Measurements from ENCODE around the gene DSCAML1.

The DSCAML1 gene

GRCh38 chr11:117780456-117780855 is 16.6 kb downstream of the DSCAML1 start:
- Histone ChIP-seq H3K18ac (ENCODE audit: low read length) (no peak overlapping the region), H2BK12ac (ENCODE audit: low read length) (no peak overlapping the region), H3K4me1 (ENCODE audit: control insufficient read depth in 1 of 2, insufficient read depth in 2 of 2, low read length in 2 of 2) (no peaks in the 10 kb centered on the region), H3K23ac (ENCODE audit: low read length) (no peak overlapping the region), H3K4me3 (ENCODE audit: low read depth, low read length) (no peak overlapping the region), H4K91ac (ENCODE audit: low read depth, low read length) (no peak overlapping the region), H2AFZ (ENCODE audit: insufficient read depth, low read length, poor library complexity) (no peak overlapping the region), H3K9me3 (ENCODE audit: insufficient read depth, low read depth, low read length) (peaks cover 4% of the 10 kb centered on the region), H3K27me3 (ENCODE audit: insufficient read depth, low read length) (no peaks in the 10 kb centered on the region), H3K27ac (ENCODE audit: low read depth, low read length) (no peak overlapping the region), H2BK5ac (ENCODE audit: low read depth, low read length, poor library complexity) (no peak overlapping the region), H3K4me2 (ENCODE audit: low read length) (no peak overlapping the region), H3K4ac (ENCODE audit: low read depth, low read length) (no peak overlapping the region), H4K8ac (ENCODE audit: low read depth, low read length) (no peak overlapping the region), H3K9ac (ENCODE audit: low read length) (no peak overlapping the region), H3K79me2 (ENCODE audit: control insufficient read depth, insufficient read depth, low read length, poor library complexity) (no peaks in the 10 kb centered on the region), H2BK120ac (ENCODE audit: insufficient read depth, low read length, poor library complexity) (no peak overlapping the region), H3K79me1 (ENCODE audit: low read length) (no peaks in the 10 kb centered on the region), H3K14ac (ENCODE audit: low read length) (no peak overlapping the region), H2AK5ac (ENCODE audit: low read length) (no peak overlapping the region), H4K12ac (ENCODE audit: low read depth, low read length) (no peak overlapping the region), H3K36me3 (ENCODE audit: control insufficient read depth in 1 of 2, insufficient read depth in 2 of 2, low read length in 2 of 2) (no peaks in the 10 kb centered on the region)
- WGBS (ENCODE audit: extremely low coverage, insufficient coverage, insufficient read length): no CpG with 5 or more reads among the region's 26 CpGs
- no peak for DNase-seq

- H3K79me1 ChIP-seq (ENCODE audit: low read length): no peaks in the 10 kb centered on the region
- H3K4me3 ChIP-seq (ENCODE audit: low read depth, low read length): no peak overlapping the region
- no peaks in the 10 kb centered on the region for H3K36me3 ChIP-seq (ENCODE audit: control insufficient read depth in 1 of 2, insufficient read depth in 2 of 2, low read length in 2 of 2)
- no peak overlapping the region for H3K9ac ChIP-seq (ENCODE audit: low read length)
- no peak overlapping the region for H3K18ac ChIP-seq (ENCODE audit: low read length)
- no peak overlapping the region for H2BK120ac ChIP-seq (ENCODE audit: insufficient read depth, low read length, poor library complexity)
- no peak overlapping the region for H2BK5ac ChIP-seq (ENCODE audit: low read depth, low read length, poor library complexity)
- H3K14ac ChIP-seq (ENCODE audit: low read length): no peak overlapping the region
- no peaks in the 10 kb centered on the region for H3K9me3 ChIP-seq (ENCODE audit: insufficient read depth, low read depth, low read length)
- H2AFZ ChIP-seq (ENCODE audit: insufficient read depth, low read length, poor library complexity): no peak overlapping the region
- no peak overlapping the region for H3K4me2 ChIP-seq (ENCODE audit: low read length)
- H4K91ac ChIP-seq (ENCODE audit: low read depth, low read length): no peak overlapping the region
- no peak overlapping the region for H4K8ac ChIP-seq (ENCODE audit: low read depth, low read length)
- no peak overlapping the region for H3K4ac ChIP-seq (ENCODE audit: low read depth, low read length)
- no CpG with 5 or more reads among the region's 3 CpGs for WGBS (ENCODE audit: extremely low coverage, insufficient coverage, insufficient read length)
- no peaks in the 10 kb centered on the region for H3K4me1 ChIP-seq (ENCODE audit: control insufficient read depth in 1 of 2, insufficient read depth in 2 of 2, low read length in 2 of 2)
- no peaks in the 10 kb centered on the region for H3K79me2 ChIP-seq (ENCODE audit: control insufficient read depth, insufficient read depth, low read length, poor library complexity)
- no peak overlapping the region for H2BK12ac ChIP-seq (ENCODE audit: low read length)
- H2AK5ac ChIP-seq (ENCODE audit: low read length): no peak overlapping the region
- no peak overlapping the region for H3K23ac ChIP-seq (ENCODE audit: low read length)
- no peak overlapping the region for H3K27ac ChIP-seq (ENCODE audit: low read depth, low read length)
- DNase-seq: no peak
- peaks cover 3% of the 10 kb centered on the region for H3K27me3 ChIP-seq (ENCODE audit: insufficient read depth, low read length)
- H4K12ac ChIP-seq (ENCODE audit: low read depth, low read length): no peak overlapping the region
These were observed 22.5 kb downstream of the DSCAML1 start for GRCh38 chr11:117774553-117774952.

- no CpG with 5 or more reads among the region's 6 CpGs for WGBS (ENCODE audit: extremely low coverage, insufficient coverage, insufficient read length)
- H4K12ac ChIP-seq (ENCODE audit: low read depth, low read length): no peak overlapping the region
- no peak overlapping the region for H3K4me3 ChIP-seq (ENCODE audit: low read depth, low read length)
These were observed 24.7 kb downstream of the DSCAML1 start for GRCh38 chr11:117772360-117772759.

GRCh38 chr11:117771841-117772240 is 25.2 kb downstream of the DSCAML1 start:
- peaks cover 3% of the 10 kb centered on the region for H3K27me3 ChIP-seq (ENCODE audit: insufficient read depth, low read length)
- DNase-seq: no peak
- no peaks in the 10 kb centered on the region for H3K4me1 ChIP-seq (ENCODE audit: control insufficient read depth in 1 of 2, insufficient read depth in 2 of 2, low read length in 2 of 2)
- no peak overlapping the region for H3K14ac ChIP-seq (ENCODE audit: low read length)
- no peak overlapping the region for H2AK5ac ChIP-seq (ENCODE audit: low read length)
- H3K79me1 ChIP-seq (ENCODE audit: low read length): no peaks in the 10 kb centered on the region
- H2BK120ac ChIP-seq (ENCODE audit: insufficient read depth, low read length, poor library complexity): no peak overlapping the region
- H2BK5ac ChIP-seq (ENCODE audit: low read depth, low read length, poor library complexity): no peak overlapping the region
- H3K18ac ChIP-seq (ENCODE audit: low read length): no peak overlapping the region
- H3K9ac ChIP-seq (ENCODE audit: low read length): no peak overlapping the region
- H3K4me3 ChIP-seq (ENCODE audit: low read depth, low read length): no peak overlapping the region
- no peak overlapping the region for H3K27ac ChIP-seq (ENCODE audit: low read depth, low read length)
- no peaks in the 10 kb centered on the region for H3K79me2 ChIP-seq (ENCODE audit: control insufficient read depth, insufficient read depth, low read length, poor library complexity)
- no peak overlapping the region for H3K4ac ChIP-seq (ENCODE audit: low read depth, low read length)
- no peak overlapping the region for H3K4me2 ChIP-seq (ENCODE audit: low read length)
- H3K23ac ChIP-seq (ENCODE audit: low read length): no peak overlapping the region
- H2AFZ ChIP-seq (ENCODE audit: insufficient read depth, low read length, poor library complexity): no peak overlapping the region
- no peak overlapping the region for H4K91ac ChIP-seq (ENCODE audit: low read depth, low read length)
- H3K36me3 ChIP-seq (ENCODE audit: control insufficient read depth in 1 of 2, insufficient read depth in 2 of 2, low read length in 2 of 2): no peaks in the 10 kb centered on the region
- no peak overlapping the region for H4K12ac ChIP-seq (ENCODE audit: low read depth, low read length)
- no peak overlapping the region for H4K8ac ChIP-seq (ENCODE audit: low read depth, low read length)
- no CpG with 5 or more reads among the region's 7 CpGs for WGBS (ENCODE audit: extremely low coverage, insufficient coverage, insufficient read length)
- H2BK12ac ChIP-seq (ENCODE audit: low read length): no peak overlapping the region
- no peaks in the 10 kb centered on the region for H3K9me3 ChIP-seq (ENCODE audit: insufficient read depth, low read depth, low read length)

More at GRCh38 chr11:117772360-117772759, 24.7 kb downstream of the DSCAML1 start:
- H3K9me3 ChIP-seq (ENCODE audit: insufficient read depth, low read depth, low read length): no peaks in the 10 kb centered on the region
- no peak overlapping the region for H4K91ac ChIP-seq (ENCODE audit: low read depth, low read length)
- no peak overlapping the region for H3K23ac ChIP-seq (ENCODE audit: low read length)
- H3K4ac ChIP-seq (ENCODE audit: low read depth, low read length): no peak overlapping the region
- no peak overlapping the region for H2BK12ac ChIP-seq (ENCODE audit: low read length)
- no peak overlapping the region for H3K9ac ChIP-seq (ENCODE audit: low read length)
- H3K27ac ChIP-seq (ENCODE audit: low read depth, low read length): no peak overlapping the region
- DNase-seq: no peak
- H3K18ac ChIP-seq (ENCODE audit: low read length): no peak overlapping the region
- H4K8ac ChIP-seq (ENCODE audit: low read depth, low read length): no peak overlapping the region
- H2AK5ac ChIP-seq (ENCODE audit: low read length): no peak overlapping the region
- H3K36me3 ChIP-seq (ENCODE audit: control insufficient read depth in 1 of 2, insufficient read depth in 2 of 2, low read length in 2 of 2): no peaks in the 10 kb centered on the region
- H2AFZ ChIP-seq (ENCODE audit: insufficient read depth, low read length, poor library complexity): no peak overlapping the region
- no peak overlapping the region for H2BK5ac ChIP-seq (ENCODE audit: low read depth, low read length, poor library complexity)
- H3K79me2 ChIP-seq (ENCODE audit: control insufficient read depth, insufficient read depth, low read length, poor library complexity): no peaks in the 10 kb centered on the region
- no peak overlapping the region for H3K14ac ChIP-seq (ENCODE audit: low read length)
- no peaks in the 10 kb centered on the region for H3K4me1 ChIP-seq (ENCODE audit: control insufficient read depth in 1 of 2, insufficient read depth in 2 of 2, low read length in 2 of 2)
- H3K27me3 ChIP-seq (ENCODE audit: insufficient read depth, low read length): peaks cover 3% of the 10 kb centered on the region
- H2BK120ac ChIP-seq (ENCODE audit: insufficient read depth, low read length, poor library complexity): no peak overlapping the region
- H3K4me2 ChIP-seq (ENCODE audit: low read length): no peak overlapping the region
- H3K79me1 ChIP-seq (ENCODE audit: low read length): no peaks in the 10 kb centered on the region
